ENCODE measurements around the gene TRIM62. TPM values are rescaled to one million over a fixed set of nuclear protein-coding genes. Genes with fewer than 3 reads are reported as not detected.
"Not testable (repeated sequence)": the region's sequence is repeated elsewhere in the genome, so short reads cannot be mapped to it uniquely, and the experiment has no call there.

TRIM62 gene
- total RNA-seq, 4 donors from 2014 or later = 4.0 to 9.0 (median 5.5) TPM

DNA sequence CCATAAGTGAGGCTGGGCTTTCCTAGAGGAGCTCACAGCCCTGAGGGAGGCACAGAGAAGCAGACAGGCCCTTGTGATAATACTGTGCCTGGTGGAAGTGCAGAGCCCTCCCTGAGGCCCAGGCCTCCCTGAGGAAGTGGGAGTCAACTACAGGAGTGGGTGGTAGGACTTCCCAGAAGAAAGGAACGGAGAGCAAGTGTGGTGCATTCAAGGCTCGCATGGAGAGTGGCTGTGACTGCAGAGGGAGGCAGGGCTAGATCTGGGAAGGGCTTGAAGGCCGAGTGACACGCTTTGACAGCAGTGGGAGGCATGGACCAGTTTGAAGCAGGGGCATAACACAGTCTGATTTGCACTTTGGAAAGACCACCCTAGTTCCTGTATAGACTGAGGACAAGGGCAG lies 63.6 kb downstream of the TRIM62 start:
- H3K27me3 ChIP-seq = peaks cover 5% of the 10 kb centered on the region
- H3K9me3 ChIP-seq = no peaks in the 10 kb centered on the region
- no peak for TF ChIP-seq POLR2A (IDR thresholded peaks at IDR 0.05)
- TF ChIP-seq, protein P1, sequence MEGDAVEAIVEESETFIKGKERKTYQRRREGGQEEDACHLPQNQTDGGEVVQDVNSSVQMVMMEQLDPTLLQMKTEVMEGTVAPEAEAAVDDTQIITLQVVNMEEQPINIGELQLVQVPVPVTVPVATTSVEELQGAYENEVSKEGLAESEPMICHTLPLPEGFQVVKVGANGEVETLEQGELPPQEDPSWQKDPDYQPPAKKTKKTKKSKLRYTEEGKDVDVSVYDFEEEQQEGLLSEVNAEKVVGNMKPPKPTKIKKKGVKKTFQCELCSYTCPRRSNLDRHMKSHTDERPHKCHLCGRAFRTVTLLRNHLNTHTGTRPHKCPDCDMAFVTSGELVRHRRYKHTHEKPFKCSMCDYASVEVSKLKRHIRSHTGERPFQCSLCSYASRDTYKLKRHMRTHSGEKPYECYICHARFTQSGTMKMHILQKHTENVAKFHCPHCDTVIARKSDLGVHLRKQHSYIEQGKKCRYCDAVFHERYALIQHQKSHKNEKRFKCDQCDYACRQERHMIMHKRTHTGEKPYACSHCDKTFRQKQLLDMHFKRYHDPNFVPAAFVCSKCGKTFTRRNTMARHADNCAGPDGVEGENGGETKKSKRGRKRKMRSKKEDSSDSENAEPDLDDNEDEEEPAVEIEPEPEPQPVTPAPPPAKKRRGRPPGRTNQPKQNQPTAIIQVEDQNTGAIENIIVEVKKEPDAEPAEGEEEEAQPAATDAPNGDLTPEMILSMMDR (IDR thresholded peaks at IDR 0.05) = no peak
- no peak for TF ChIP-seq EP300 (IDR thresholded peaks at IDR 0.05)
- TF ChIP-seq POLR2AphosphoS5 (IDR thresholded peaks at IDR 0.05) = no peak
- H3K27ac ChIP-seq = no peak overlapping the region
- no peak overlapping the region for H3K4me3 ChIP-seq
- H3K36me3 ChIP-seq = no peaks in the 10 kb centered on the region
- ATAC-seq = no peak
- no peaks in the 10 kb centered on the region for H3K4me1 ChIP-seq
- 62% methylated on average over 3 of the region's 4 CpGs; no CpG with 5 or more reads in 1 of the 2 donors for WGBS, 2 donors (ENCODE audit: low coverage in 1 of 2)

DNA sequence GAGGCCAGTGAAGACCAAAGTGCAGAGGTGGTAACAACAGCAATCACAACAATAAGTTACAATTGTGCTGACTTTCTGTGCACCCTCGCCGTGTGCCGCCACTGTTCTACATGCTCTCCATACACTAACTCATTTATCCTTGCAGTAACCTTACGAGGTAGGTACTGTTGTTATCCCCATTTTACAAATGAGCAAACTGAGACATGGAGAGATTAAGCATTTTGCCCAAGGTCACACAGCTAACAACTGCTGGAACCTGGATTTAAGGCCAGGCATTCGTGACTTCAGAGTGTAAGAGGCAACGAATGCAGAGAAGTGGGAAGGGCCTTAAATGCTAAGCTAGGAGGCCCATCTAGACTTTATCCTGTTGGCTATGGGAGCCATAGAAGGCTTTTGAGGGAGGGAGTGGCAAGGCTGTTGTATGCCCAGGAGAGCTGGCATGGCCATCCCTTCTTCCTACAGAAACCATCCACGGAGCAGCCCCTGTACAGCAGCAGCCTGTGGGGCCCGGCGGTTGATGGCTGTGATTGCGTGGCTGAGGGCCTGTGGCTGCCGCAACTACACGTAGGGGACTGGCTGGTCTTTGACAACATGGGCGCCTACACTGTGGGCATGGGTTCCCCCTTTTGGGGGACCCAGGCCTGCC lies 64.3 kb downstream of the TRIM62 start:
- Histone ChIP-seq H3K36me3 (no peaks in the 10 kb centered on the region), H3K27me3 (peaks cover 5% of the 10 kb centered on the region), H3K4me3 (no peak overlapping the region), H3K27ac (no peak overlapping the region), H3K9me3 (no peaks in the 10 kb centered on the region), H3K4me1 (no peaks in the 10 kb centered on the region)
- WGBS, 2 donors (ENCODE audit: low coverage in 1 of 2) = 93 to 100% methylated on average over 4 to 7 of the region's 13 CpGs
- ATAC-seq = no peak
- TF ChIP-seq, protein P1 (IDR thresholded peaks at IDR 0.05) = no peak

DNA sequence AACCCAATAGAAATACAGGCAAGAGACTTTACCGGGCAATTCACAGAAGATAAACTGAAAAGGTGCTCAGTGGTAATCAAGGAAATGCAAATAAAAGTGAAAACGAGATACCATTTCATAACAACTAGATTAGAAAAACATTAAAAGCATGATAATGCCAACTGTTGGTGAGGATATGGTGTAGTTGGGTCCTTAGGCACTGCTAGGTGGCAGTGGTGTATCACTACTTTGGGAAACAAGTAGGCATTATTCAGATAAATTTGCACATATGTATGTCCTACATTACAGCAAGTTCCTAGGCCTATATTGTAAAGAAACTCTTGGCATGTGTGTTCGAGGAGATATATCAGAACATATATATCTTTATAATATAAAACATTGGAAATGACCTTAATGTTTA lies 69.9 kb downstream of the TRIM62 start:
- Histone ChIP-seq H3K36me3 (peaks cover 0 to 4% of the 10 kb centered on the region in 2 donors), H3K4me3 (no peak overlapping the region), H3K9me3 (peaks cover 0 to 9% (median 0%) of the 10 kb centered on the region in 3 donors), H3K4me1 (no peaks in the 10 kb centered on the region), H3K27me3 (no peaks in the 10 kb centered on the region), H3K27ac (no peak overlapping the region)
- TF ChIP-seq POLR2AphosphoS5 (IDR thresholded peaks at IDR 0.05) (no peak), POLR2A (IDR thresholded peaks at IDR 0.05) (no peak), EP300 (IDR thresholded peaks at IDR 0.05) (no peak)
- TF ChIP-seq, protein P1 (IDR thresholded peaks at IDR 0.05) = no peak
- ATAC-seq = no peak
- 45 to 46% methylated on average over 2 to 3 of the region's 3 CpGs for WGBS, 2 donors (ENCODE audit: low coverage in 1 of 2)

DNA sequence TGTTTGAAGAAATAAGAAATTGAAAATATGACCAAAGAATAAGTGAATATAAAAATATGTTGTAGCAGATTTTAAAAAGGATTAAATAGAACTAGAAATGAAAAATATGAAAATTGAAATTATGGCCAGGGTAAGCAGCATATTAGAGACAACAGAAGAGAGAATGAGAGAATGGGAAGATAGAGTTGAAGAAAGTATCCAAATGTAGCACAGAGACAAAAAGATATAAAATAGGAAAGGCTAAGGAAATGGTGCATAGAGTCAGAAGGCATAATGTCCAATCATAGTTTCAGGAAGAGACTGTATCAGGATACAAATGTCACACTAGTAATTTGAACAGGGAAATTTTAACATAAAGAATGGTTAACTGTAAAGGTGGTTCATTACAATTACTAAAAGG lies 71.4 kb downstream of the TRIM62 start:
- ATAC-seq = no peak
- H3K36me3 ChIP-seq = peaks cover 0 to 8% of the 10 kb centered on the region in 2 donors
- no peak overlapping the region for H3K4me3 ChIP-seq
- peaks cover 0 to 9% (median 0%) of the 10 kb centered on the region in 3 donors for H3K9me3 ChIP-seq
- no peaks in the 10 kb centered on the region for H3K27me3 ChIP-seq
- no peaks in the 10 kb centered on the region for H3K4me1 ChIP-seq
- TF ChIP-seq EP300 (IDR thresholded peaks at IDR 0.05) = no peak
- TF ChIP-seq, protein P1 (IDR thresholded peaks at IDR 0.05) = no peak
- no peak overlapping the region for H3K27ac ChIP-seq

DNA sequence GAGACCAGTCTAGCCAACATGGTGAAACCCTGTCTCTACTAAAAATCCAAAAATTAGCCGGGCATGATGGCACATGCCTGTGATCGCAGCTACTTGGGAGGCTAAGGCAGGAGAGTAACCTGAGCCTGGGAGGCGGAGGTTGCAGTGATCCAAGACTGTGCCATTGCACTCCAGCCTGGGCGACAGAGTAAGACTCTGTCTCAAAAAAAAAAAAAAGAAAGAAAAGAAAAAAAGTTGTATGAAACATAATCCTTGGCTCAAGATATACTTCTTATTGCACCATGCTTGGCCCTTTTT lies 81.8 kb downstream of the TRIM62 start:
- H3K4me3 ChIP-seq, ATAC-seq, H3K27ac ChIP-seq, H3K4me1 ChIP-seq, H3K27me3 ChIP-seq, H3K9me3 ChIP-seq: not testable (repeated sequence)
- WGBS, 2 donors (ENCODE audit: low coverage in 1 of 2) = 83% methylated on average over 1 of the region's 4 CpGs; no CpG with 5 or more reads in 1 of the 2 donors
- H3K36me3 ChIP-seq = peaks cover 0 to 42% of the 10 kb centered on the region in 2 donors

Measured in gastroesophageal sphincter (tissue), 4 donors.